Ishikawa (cell line): ENCODE data around the gene ORM1.

Experiments
- CEBPB ChIP-seq: IDR thresholded peaks from 2 replicates; pipeline ENCODE4 v1.6.1; 2012
- CREB1 ChIP-seq: IDR thresholded peaks from 2 replicates; pipeline ENCODE4 v1.6.1; 2012; ENCODE audit warnings: low read depth
- EP300 ChIP-seq: IDR thresholded peaks from 2 replicates; pipeline ENCODE4 v1.6.1; 2012; ENCODE audit warnings: borderline replicate concordance
- NFIC ChIP-seq: IDR thresholded peaks from 2 replicates; pipeline ENCODE4 v1.6.1; 2012
- YY1 ChIP-seq: IDR thresholded peaks from 2 replicates; pipeline ENCODE4 v1.6.1; 2012; ENCODE audit warnings: low read depth
- ZBTB7A ChIP-seq: IDR thresholded peaks from 2 replicates; pipeline ENCODE4 v1.6.1; 2012; ENCODE audit warnings: low read depth
- TF ChIP-seq, protein P1 (sequence below): IDR thresholded peaks from 2 replicates; pipeline ENCODE4 v1.6.1; 2012
- TF ChIP-seq, protein P2 (sequence below): IDR thresholded peaks from 2 replicates; pipeline ENCODE4 v1.6.1; 2012
- TF ChIP-seq, protein P3 (sequence below): IDR thresholded peaks from 2 replicates; pipeline ENCODE4 v1.6.1; 2012; ENCODE audit warnings: low read depth, mild to moderate bottlenecking

DNA sequence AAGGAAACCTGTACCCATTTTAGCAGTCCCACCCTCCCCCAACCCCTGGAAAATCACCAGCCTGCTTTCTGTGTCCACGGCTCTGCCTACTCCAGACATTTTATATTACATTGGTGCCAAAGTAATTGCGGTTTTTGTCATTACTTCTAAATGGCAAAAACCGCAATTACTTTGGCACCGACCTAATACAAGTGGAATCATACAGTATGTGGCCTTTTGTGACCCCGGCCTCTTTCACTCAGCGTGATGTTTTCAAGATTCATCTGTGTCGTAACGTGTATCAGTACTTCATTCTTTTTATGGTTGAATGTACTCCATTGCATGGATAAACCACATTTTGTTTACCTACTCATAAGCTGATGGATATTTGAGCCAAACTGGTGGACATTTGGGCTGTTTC lies 9.7 kb upstream of the ORM1 start:
- TF ChIP-seq CREB1 (no peak), YY1 (no peak), ZBTB7A (no peak), EP300 (no peak), NFIC (no peak), CEBPB (no peak)
- TF ChIP-seq, protein P1, sequence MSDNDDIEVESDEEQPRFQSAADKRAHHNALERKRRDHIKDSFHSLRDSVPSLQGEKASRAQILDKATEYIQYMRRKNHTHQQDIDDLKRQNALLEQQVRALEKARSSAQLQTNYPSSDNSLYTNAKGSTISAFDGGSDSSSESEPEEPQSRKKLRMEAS: no peak
- TF ChIP-seq, protein P2, sequence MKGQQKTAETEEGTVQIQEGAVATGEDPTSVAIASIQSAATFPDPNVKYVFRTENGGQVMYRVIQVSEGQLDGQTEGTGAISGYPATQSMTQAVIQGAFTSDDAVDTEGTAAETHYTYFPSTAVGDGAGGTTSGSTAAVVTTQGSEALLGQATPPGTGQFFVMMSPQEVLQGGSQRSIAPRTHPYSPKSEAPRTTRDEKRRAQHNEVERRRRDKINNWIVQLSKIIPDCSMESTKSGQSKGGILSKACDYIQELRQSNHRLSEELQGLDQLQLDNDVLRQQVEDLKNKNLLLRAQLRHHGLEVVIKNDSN: no peak
- TF ChIP-seq, protein P3, sequence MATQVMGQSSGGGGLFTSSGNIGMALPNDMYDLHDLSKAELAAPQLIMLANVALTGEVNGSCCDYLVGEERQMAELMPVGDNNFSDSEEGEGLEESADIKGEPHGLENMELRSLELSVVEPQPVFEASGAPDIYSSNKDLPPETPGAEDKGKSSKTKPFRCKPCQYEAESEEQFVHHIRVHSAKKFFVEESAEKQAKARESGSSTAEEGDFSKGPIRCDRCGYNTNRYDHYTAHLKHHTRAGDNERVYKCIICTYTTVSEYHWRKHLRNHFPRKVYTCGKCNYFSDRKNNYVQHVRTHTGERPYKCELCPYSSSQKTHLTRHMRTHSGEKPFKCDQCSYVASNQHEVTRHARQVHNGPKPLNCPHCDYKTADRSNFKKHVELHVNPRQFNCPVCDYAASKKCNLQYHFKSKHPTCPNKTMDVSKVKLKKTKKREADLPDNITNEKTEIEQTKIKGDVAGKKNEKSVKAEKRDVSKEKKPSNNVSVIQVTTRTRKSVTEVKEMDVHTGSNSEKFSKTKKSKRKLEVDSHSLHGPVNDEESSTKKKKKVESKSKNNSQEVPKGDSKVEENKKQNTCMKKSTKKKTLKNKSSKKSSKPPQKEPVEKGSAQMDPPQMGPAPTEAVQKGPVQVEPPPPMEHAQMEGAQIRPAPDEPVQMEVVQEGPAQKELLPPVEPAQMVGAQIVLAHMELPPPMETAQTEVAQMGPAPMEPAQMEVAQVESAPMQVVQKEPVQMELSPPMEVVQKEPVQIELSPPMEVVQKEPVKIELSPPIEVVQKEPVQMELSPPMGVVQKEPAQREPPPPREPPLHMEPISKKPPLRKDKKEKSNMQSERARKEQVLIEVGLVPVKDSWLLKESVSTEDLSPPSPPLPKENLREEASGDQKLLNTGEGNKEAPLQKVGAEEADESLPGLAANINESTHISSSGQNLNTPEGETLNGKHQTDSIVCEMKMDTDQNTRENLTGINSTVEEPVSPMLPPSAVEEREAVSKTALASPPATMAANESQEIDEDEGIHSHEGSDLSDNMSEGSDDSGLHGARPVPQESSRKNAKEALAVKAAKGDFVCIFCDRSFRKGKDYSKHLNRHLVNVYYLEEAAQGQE: no peak
